Dedifferentiated amniotic fluid mesenchymal stem cell (primary cell): ENCODE data around the gene U2SURP.
"Not testable (repeated sequence)": the region's sequence is repeated elsewhere in the genome, so short reads cannot be mapped to it uniquely, and the experiment has no call there.

ENCODE experiments used
- DNase-seq: peaks from one replicate; pipeline ENCODE4 v3.0.0-alpha.2; 2016; ENCODE audit errors: extremely low spot score

The U2SURP gene

DNA sequence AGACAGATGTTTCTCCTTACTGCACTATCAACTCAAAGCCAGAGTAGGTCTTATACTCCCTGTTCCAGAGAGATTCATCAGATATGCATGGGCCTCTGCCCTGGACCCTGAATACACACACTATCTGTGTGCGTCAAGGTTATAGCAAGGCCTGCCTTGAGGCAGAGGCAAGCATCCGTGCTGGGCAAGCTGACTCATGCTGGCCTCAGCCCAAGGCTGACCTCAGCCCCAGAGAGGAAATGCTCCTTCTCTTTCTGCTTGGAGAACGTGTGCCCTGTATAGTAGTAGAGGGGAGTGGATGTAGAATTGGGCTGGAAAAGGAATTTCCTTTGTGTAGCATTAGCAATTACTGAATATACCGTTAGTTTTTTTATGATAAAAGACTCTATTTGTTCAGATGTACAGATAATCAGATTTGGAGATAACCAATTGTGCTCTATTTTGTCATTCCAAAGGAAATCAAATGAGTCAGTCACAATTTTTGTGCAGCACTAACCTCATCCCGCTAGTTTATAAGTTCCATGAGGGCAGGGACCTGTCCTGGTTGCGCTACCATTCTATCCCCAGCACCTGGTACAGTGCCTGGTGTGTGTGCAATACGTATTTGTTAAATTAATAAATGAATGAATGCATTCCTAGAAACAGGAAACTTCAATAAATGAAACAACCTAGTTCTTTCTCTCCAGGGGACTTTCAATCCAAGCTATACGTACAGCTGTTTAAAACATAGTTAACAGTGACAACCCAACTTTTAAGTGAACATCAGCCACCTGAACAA lies 24.6 kb upstream of the U2SURP start:
- peak; percentile 84 for DNase-seq

DNA sequence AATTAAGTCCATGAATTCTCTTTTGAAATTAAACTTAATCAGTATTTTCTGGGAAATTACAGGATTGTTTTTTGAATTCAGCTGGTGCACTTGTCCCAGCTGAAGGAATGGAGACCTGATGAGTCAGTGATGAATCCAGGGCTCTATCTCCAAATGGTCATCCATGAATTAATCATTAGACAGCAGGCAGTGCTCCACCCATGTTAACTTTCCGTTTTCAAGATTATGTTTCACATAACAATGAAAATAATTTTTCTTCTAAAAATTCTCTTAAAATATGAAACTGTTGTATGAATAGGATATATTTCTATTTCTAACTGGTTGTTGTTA lies 24.0 kb upstream of the U2SURP start:
- DNase-seq, result no peak

- DNase-seq, result no peak
These were observed 20.3 kb upstream of the U2SURP start for GRCh38 chr3:142981108-142981507.

DNA sequence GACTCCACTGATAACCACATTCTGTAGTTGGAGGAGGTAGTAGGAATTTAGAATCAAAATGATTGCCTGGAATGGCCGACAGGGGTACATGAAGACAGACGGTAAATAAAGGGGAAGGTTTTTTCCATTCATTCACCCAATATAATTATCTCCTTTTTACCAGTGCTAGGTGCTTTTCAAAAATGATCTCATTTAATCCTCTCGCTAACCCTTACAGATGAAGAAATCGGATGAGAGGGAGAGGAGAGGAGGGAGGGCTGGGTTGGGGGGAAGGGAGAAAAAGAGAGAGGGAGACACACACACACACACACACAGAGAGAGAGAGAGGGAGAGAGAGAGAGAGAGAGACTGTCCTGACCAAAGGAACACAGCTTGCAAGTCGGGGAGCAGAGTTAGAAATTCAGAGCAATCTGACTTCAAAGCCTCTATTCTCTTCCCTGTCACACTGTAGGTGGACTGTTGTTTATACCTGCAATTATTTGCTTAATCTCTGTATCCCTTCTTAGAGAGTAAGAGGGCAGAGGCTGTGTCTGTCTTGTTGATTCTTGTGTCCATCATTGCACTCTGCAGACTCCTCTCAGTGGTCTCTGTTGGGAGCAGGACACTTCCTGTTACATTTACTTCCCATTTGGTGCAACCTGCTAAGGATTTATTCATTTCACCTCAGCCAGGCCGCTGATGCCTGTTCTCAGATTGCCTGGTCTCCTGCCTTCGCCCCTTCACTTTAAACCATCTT lies 19.2 kb upstream of the U2SURP start:
- DNase-seq, result no peak

DNA sequence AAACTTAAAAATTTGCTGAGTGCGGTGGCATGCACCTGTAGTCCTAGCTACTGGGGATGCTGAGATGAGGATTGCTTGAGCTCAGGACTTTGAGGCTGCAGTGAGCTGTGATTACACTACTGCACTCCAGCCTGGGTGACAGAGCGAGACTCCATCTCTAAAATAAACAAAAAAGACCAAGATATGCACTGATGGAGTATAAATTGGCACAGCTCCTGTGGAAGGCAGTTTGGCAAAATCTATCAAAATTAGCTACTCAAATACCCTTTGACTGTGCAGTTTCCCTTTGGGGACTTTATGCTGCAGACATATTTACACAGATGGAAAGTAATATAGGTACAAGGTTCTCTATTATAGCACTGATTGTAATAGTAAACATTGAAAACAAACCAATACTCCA lies 18.1 kb upstream of the U2SURP start:
- DNase-seq, result no peak

DNA sequence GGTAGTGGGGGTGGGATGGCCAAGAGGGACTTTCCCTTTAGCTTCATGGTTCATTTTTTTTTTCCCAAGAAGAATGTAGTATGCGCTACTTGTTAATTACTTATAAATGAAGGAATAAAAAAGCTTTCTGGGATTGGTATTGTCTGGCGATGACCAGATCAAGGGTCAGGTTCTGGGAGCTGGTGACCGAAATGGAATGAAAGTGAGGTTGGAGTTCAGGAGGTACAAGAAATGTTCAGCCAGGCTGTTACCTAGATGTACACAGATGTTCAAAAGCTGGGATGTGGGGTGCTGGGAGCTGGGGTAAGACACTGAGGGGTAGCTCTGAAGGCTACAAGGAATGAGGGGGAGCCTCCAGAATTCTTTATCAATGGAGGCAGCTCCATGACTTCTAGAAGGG lies 17.1 kb upstream of the U2SURP start:
- DNase-seq, result no peak

- peak; percentile 70 for DNase-seq
These were observed 14.2 kb upstream of the U2SURP start for GRCh38 chr3:142987080-142987700.

GRCh38 chr3:142987707-142988106 lies 13.7 kb upstream of the U2SURP start:
- DNase-seq, result no peak

GRCh38 chr3:142988221-142988620 lies 13.1 kb upstream of the U2SURP start:
- DNase-seq, result not testable (repeated sequence)

DNA sequence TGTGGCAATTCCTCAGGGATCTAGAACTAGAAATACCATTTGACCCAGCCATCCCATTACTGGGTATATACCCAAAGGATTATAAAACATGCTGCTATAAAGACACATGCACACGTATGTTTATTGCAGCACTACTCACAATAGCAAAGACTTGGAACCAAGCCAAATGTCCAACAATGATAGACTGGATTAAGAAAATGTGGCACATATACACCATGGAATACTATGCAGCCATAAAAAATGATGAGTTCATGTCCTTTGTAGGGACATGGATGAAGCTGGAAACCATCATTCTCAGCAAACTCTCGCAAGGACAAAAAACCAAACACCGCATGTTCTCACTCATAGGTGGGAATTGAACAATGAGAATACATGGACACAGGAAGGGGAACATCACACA lies 12.5 kb upstream of the U2SURP start:
- not testable (repeated sequence) for DNase-seq

GRCh38 chr3:142990721-142991120 lies 10.6 kb upstream of the U2SURP start:
- no peak for DNase-seq

- no peak for DNase-seq
These were observed 9.0 kb upstream of the U2SURP start for GRCh38 chr3:142992323-142992722.

DNA sequence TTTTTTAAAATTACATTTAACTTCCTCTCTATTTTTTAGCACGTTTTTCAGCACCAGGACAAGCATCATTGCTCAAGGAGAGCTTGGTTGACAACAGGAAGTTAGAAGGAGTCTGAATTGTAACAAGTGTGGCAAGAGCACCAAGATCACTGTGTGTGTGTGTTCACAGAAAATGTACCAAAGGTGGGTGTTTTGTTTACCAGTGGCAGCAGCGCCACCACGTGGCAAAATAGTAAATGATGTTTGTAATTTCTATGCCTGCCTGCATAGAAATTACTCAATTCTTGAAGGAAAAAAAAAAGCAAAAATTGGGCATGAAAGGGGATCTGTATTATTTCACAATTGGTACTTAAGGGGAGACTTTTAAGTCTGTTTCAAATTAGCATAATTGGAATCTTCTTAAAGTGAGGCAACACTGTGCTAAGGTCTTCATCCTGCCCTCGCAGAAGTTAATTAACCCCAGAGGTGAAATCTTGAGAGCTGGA lies 7.4 kb upstream of the U2SURP start:
- DNase-seq, result peak; percentile 75

GRCh38 chr3:142997330-142997729 lies 4.0 kb upstream of the U2SURP start:
- DNase-seq, result no peak

GRCh38 chr3:142998439-142998838 lies 2.9 kb upstream of the U2SURP start:
- DNase-seq, result peak; percentile 26

DNA sequence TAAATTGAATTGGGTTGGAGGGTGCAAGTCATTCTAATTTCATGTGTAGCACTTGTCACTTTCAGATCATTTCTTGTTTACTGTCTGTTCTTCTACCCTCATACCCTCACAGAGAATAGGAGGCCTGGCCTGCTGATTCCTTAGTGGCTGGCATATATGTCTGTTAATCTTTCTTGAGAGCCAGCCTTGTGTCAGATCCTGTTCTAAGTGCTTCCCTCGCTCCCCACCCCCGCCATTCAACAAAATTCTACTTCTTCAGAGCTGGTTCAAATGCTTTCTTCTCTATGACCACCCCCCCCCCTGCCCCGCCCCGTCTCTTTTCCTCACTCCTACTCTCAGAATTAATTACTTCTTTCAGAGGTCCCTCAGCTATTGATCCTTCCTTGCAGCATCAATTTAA lies 1.5 kb upstream of the U2SURP start:
- no peak for DNase-seq

GRCh38 chr3:143000528-143000927 lies 842 bp upstream of the U2SURP start:
- DNase-seq, result no peak

GRCh38 chr3:143001034-143001368 lies 369 bp upstream of the U2SURP start:
- DNase-seq, result no peak

DNA sequence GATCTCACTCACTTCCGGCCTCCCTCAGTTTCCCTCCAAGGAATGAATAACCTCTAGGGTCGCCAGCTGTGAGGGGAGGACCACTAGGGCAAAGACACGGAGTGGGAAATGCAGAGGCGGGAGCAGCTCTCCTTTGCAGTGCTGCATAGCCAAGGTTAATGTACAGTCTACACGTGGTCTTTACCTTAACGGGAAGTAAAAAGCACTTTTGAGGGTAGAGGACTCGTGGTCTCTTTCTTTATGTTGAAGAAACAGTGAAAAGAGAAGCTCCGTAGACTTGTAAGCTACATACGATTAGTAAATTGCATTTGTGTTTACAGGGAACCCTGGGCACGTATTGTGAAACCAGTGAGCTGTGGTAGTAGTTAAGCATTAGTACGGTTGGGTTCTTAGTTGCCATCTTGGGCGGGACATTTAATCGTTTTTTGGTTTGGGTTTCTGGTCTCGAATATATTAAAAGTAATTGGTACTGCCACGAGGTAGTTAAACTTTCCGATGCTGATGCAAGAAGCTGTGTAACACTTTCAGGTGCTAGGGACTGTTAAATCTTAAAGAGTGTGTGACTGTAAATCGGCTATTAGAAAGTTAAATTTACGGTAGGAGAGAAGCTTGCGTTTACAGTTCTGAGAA lies 828 bp downstream of the U2SURP start:
- DNase-seq, result peak; percentile 41

- DNase-seq, result no peak
These were observed 1.4 kb downstream of the U2SURP start for GRCh38 chr3:143002727-143003126.

- DNase-seq, result no peak
These were observed 3.5 kb downstream of the U2SURP start for GRCh38 chr3:143004823-143005222.

DNA sequence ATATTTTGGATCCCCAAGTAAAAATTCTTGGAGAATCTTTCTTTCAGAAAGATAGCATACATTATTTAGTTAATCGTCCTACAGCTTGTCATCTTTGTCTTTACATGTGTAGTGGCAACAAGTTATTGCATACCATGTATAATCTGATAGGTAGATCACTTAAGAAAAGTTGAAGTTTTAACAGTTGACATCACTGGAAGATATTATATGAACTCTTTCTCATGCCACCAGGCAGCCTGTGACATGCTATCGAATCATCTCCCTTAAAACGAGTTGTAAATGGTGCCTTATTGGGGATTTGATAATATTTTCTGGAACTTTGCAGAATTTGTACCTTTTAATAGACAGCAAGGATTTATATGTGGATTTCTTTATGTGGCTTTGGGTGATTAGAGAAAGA lies 8.7 kb downstream of the U2SURP start:
- no peak for DNase-seq

DNA sequence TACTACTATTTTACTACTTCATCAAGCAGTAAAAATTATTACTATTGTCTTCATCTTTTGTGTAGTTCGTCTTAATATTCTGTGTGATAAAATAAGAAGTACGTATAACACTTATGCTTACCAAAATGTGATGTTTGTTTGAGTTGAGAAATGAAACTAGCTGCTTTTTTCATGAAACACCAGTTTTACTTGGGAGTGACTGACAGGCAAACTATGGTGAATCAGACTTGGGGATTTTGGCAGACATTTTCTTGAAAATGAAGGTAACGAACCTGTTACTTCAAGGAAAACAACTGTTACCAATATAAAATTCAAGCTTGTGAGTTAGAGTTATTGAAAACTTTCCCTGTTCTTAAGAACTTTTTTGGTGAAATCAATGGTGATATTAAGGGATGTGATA lies 10.3 kb downstream of the U2SURP start:
- no peak for DNase-seq
